Dermis lymphatic vessel endothelial cell (primary cell): ENCODE measurements around the gene NUTM2F. TPM values are rescaled to one million over a fixed set of nuclear protein-coding genes. Genes with fewer than 3 reads are reported as not detected.

Experiments used
- total RNA-seq: library from RNA; depleted of rRNA; stranded (reverse); fragments of >200 nt; gene quantifications from 2 replicates; pipeline ENCODE4 v1.2.1, GENCODE V29; 2014

The NUTM2F gene, protein sequence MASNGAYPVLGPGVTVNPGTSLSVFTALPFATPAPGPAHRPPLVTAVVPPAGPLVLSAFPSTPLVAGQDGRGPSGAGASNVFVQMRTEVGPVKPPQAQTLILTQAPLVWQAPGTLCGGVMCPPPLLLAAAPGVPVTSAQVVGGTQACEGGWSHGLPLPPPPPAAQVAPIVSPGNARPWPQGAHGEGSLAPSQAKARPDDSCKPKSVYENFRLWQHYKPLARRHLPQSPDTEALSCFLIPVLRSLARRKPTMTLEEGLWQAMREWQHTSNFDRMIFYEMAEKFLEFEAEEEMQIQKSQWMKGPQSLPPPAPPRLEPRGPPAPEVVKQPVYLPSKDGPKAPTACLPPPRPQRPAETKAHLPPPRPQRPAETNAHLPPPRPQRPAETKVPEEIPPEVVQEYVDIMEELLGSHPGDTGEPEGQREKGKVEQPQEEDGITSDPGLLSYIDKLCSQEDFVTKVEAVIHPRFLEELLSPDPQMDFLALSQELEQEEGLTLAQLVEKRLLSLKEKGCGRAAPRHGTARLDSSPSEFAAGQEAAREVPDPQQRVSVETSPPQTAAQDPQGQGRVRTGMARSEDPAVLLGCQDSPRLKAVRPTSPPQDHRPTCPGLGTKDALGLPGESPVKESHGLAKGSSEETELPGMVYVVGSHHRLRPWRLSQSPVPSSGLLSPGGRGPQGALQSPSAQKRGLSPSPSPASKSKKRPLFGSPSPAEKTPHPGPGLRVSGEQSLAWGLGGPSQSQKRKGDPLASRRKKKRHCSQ
- total RNA-seq, result not detected in 2 replicates

DNA sequence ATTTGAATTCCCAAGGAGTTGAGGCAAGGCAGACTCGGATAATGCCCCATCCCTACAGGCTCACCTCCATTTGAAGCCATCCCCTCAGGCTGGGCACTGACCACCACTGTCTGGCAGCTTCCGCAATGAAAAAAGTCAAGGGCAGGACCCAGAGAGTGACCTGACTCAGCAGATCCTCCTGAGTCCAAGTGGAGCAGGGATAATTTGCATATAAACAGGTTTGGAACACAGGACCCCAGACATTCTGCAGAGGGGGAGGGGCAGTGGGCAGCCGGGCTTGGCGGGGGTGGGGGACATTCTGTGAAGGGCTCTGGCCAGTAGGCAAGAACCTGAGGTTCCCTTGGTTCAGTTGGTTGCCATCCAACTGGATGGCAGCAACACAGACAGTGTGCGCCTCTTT lies at the start of gene NUTM2F:
NUTM2F (minus strand) TSS at position 101 of the 400 bp plus-strand sequence; CDS start at position 80, 21 bp downstream.

Other genes with a start within 250 kb of the NUTM2F start
- gene PTPDC1, start 244.2 kb downstream of the NUTM2F start, total RNA-seq, result 2.6 and 4.0 TPM in 2 replicates
- 2.1 and 3.1 TPM in 2 replicates for gene ZNF169, start 69.3 kb downstream of the NUTM2F start, total RNA-seq
- not detected in 2 replicates for gene PCAT7, start 226.4 kb upstream of the NUTM2F start, total RNA-seq